ENCODE results near the gene KMT5C.

Gene KMT5C

GRCh38 chr19:55358943-55359908 lies 19.6 kb downstream of the KMT5C start:
- Histone ChIP-seq H3K36me3 (ENCODE audit: insufficient read depth, low read length) (no peaks in the 10 kb centered on the region), H3K4me3 (ENCODE audit: low read depth, low read length) (no peak overlapping the region), H3K27ac (ENCODE audit: low read depth, low read length) (no peak overlapping the region), H3K4me1 (ENCODE audit: control insufficient read depth, insufficient read depth, low read length, unreplicated experiment) (no peaks in the 10 kb centered on the region), H3K27me3 (ENCODE audit: insufficient read depth, low read length) (peaks cover 11% of the 10 kb centered on the region), H3K79me2 (ENCODE audit: control insufficient read depth, insufficient read depth, low read length, unreplicated experiment) (no peaks in the 10 kb centered on the region), H2AFZ (ENCODE audit: low read length, unreplicated experiment) (no peak overlapping the region)

GRCh38 chr19:55360902-55361301 lies 21.2 kb downstream of the KMT5C start:
- Histone ChIP-seq H3K27ac (ENCODE audit: low read depth, low read length) (no peak overlapping the region), H3K36me3 (ENCODE audit: insufficient read depth, low read length) (no peaks in the 10 kb centered on the region), H3K4me1 (ENCODE audit: control insufficient read depth, insufficient read depth, low read length, unreplicated experiment) (no peaks in the 10 kb centered on the region), H2AFZ (ENCODE audit: low read length, unreplicated experiment) (no peak overlapping the region), H3K4me3 (ENCODE audit: low read depth, low read length) (no peak overlapping the region), H3K27me3 (ENCODE audit: insufficient read depth, low read length) (no peaks in the 10 kb centered on the region), H3K79me2 (ENCODE audit: control insufficient read depth, insufficient read depth, low read length, unreplicated experiment) (no peaks in the 10 kb centered on the region)

- Histone ChIP-seq H3K4me3 (ENCODE audit: low read depth, low read length) (no peak overlapping the region), H2AFZ (ENCODE audit: low read length, unreplicated experiment) (no peak overlapping the region), H3K27me3 (ENCODE audit: insufficient read depth, low read length) (no peaks in the 10 kb centered on the region), H3K79me2 (ENCODE audit: control insufficient read depth, insufficient read depth, low read length, unreplicated experiment) (no peaks in the 10 kb centered on the region), H3K36me3 (ENCODE audit: insufficient read depth, low read length) (no peaks in the 10 kb centered on the region), H3K27ac (ENCODE audit: low read depth, low read length) (no peak overlapping the region), H3K4me1 (ENCODE audit: control insufficient read depth, insufficient read depth, low read length, unreplicated experiment) (no peaks in the 10 kb centered on the region)
These were observed 22.7 kb downstream of the KMT5C start for GRCh38 chr19:55362174-55362989.

- no peaks in the 10 kb centered on the region for H3K79me2 ChIP-seq (ENCODE audit: control insufficient read depth, insufficient read depth, low read length, unreplicated experiment)
These were observed 23.5 kb downstream of the KMT5C start, which contains the start of gene GARIN5B for GRCh38 chr19:55362990-55363716. TSS of gene GARIN5B (minus strand) at chr19:55363260. CDS start at chr19:55363066, 194 bp downstream.

GRCh38 chr19:55365245-55365644 lies 25.6 kb downstream of the KMT5C start:
- H3K4me1 ChIP-seq (ENCODE audit: control insufficient read depth, insufficient read depth, low read length, unreplicated experiment) = no peaks in the 10 kb centered on the region

More at GRCh38 chr19:55362990-55363716, 23.5 kb downstream of the KMT5C start, which contains the start of gene GARIN5B:
- Histone ChIP-seq H3K4me3 (ENCODE audit: low read depth, low read length) (no peak within 1 kb of the TSS), H2AFZ (ENCODE audit: low read length, unreplicated experiment) (no peak within 1 kb of the TSS), H3K4me1 (ENCODE audit: control insufficient read depth, insufficient read depth, low read length, unreplicated experiment) (no peaks in the 10 kb centered on the region), H3K36me3 (ENCODE audit: insufficient read depth, low read length) (no peaks in the 10 kb centered on the region), H3K27me3 (ENCODE audit: insufficient read depth, low read length) (no peaks in the 10 kb centered on the region), H3K27ac (ENCODE audit: low read depth, low read length) (no peak within 1 kb of the TSS)

GRCh38 chr19:55365964-55366363 lies 26.3 kb downstream of the KMT5C start:
- H3K4me3 ChIP-seq (ENCODE audit: low read depth, low read length) = no peak overlapping the region
- peaks cover 5% of the 10 kb centered on the region for H3K4me1 ChIP-seq (ENCODE audit: control insufficient read depth, insufficient read depth, low read length, unreplicated experiment)
- no peaks in the 10 kb centered on the region for H3K79me2 ChIP-seq (ENCODE audit: control insufficient read depth, insufficient read depth, low read length, unreplicated experiment)
- no peaks in the 10 kb centered on the region for H3K36me3 ChIP-seq (ENCODE audit: insufficient read depth, low read length)
- no peak overlapping the region for H3K27ac ChIP-seq (ENCODE audit: low read depth, low read length)
- H2AFZ ChIP-seq (ENCODE audit: low read length, unreplicated experiment) = no peak overlapping the region
- no peaks in the 10 kb centered on the region for H3K27me3 ChIP-seq (ENCODE audit: insufficient read depth, low read length)

More at GRCh38 chr19:55365245-55365644, 25.6 kb downstream of the KMT5C start:
- Histone ChIP-seq H3K27me3 (ENCODE audit: insufficient read depth, low read length) (no peaks in the 10 kb centered on the region), H2AFZ (ENCODE audit: low read length, unreplicated experiment) (no peak overlapping the region), H3K4me3 (ENCODE audit: low read depth, low read length) (no peak overlapping the region), H3K36me3 (ENCODE audit: insufficient read depth, low read length) (no peaks in the 10 kb centered on the region), H3K27ac (ENCODE audit: low read depth, low read length) (no peak overlapping the region), H3K79me2 (ENCODE audit: control insufficient read depth, insufficient read depth, low read length, unreplicated experiment) (no peaks in the 10 kb centered on the region)

- H3K4me1 ChIP-seq (ENCODE audit: control insufficient read depth, insufficient read depth, low read length, unreplicated experiment) = peaks cover 5% of the 10 kb centered on the region
These were observed 27.1 kb downstream of the KMT5C start for GRCh38 chr19:55366790-55367189.

GRCh38 chr19:55368106-55368505 lies 28.4 kb downstream of the KMT5C start:
- Histone ChIP-seq H3K36me3 (ENCODE audit: insufficient read depth, low read length) (no peaks in the 10 kb centered on the region), H3K27ac (ENCODE audit: low read depth, low read length) (no peak overlapping the region), H3K4me3 (ENCODE audit: low read depth, low read length) (no peak overlapping the region), H3K27me3 (ENCODE audit: insufficient read depth, low read length) (no peaks in the 10 kb centered on the region), H2AFZ (ENCODE audit: low read length, unreplicated experiment) (no peak overlapping the region), H3K79me2 (ENCODE audit: control insufficient read depth, insufficient read depth, low read length, unreplicated experiment) (no peaks in the 10 kb centered on the region), H3K4me1 (ENCODE audit: control insufficient read depth, insufficient read depth, low read length, unreplicated experiment) (peaks cover 9% of the 10 kb centered on the region)

More at GRCh38 chr19:55366790-55367189, 27.1 kb downstream of the KMT5C start:
- Histone ChIP-seq H2AFZ (ENCODE audit: low read length, unreplicated experiment) (no peak overlapping the region), H3K79me2 (ENCODE audit: control insufficient read depth, insufficient read depth, low read length, unreplicated experiment) (no peaks in the 10 kb centered on the region), H3K36me3 (ENCODE audit: insufficient read depth, low read length) (no peaks in the 10 kb centered on the region), H3K4me3 (ENCODE audit: low read depth, low read length) (no peak overlapping the region), H3K27ac (ENCODE audit: low read depth, low read length) (no peak overlapping the region), H3K27me3 (ENCODE audit: insufficient read depth, low read length) (no peaks in the 10 kb centered on the region)

- Histone ChIP-seq H3K27ac (ENCODE audit: low read depth, low read length) (no peak overlapping the region), H3K4me3 (ENCODE audit: low read depth, low read length) (peak overlapping the region; percentile 57), H3K36me3 (ENCODE audit: insufficient read depth, low read length) (no peaks in the 10 kb centered on the region), H3K27me3 (ENCODE audit: insufficient read depth, low read length) (no peaks in the 10 kb centered on the region), H3K79me2 (ENCODE audit: control insufficient read depth, insufficient read depth, low read length, unreplicated experiment) (no peaks in the 10 kb centered on the region), H2AFZ (ENCODE audit: low read length, unreplicated experiment) (no peak overlapping the region), H3K4me1 (ENCODE audit: control insufficient read depth, insufficient read depth, low read length, unreplicated experiment) (peaks cover 13% of the 10 kb centered on the region)
These were observed 29.3 kb downstream of the KMT5C start for GRCh38 chr19:55368701-55369563.

All from ACC112 (cell line).